Neuronal stem cell (in vitro differentiated cells): ENCODE measurements around the gene ANKMY1.

Source experiments
- DNase-seq: peaks from one replicate; pipeline ENCODE4 v3.0.0-alpha.2; 2013; ENCODE audit warnings: low spot score
- H2AFZ ChIP-seq: one replicate; pipeline ENCODE4 v1.6.1; 2013; ENCODE audit warnings: mild to moderate bottlenecking, low read length, inconsistent platforms
- H2AK5ac ChIP-seq: 2 replicates; pipeline ENCODE4 v1.6.1; 2013; ENCODE audit warnings: low read depth, mild to moderate bottlenecking, inconsistent platforms, low read length, moderate library complexity, mixed read lengths
- H2BK120ac ChIP-seq: 2 replicates; pipeline ENCODE4 v1.6.1; 2013; ENCODE audit warnings: low read depth, mild to moderate bottlenecking, inconsistent platforms, low read length, moderate library complexity, mixed read lengths
- H2BK12ac ChIP-seq: one replicate; pipeline ENCODE4 v1.6.1; 2013; ENCODE audit warnings: low read length, inconsistent platforms
- H2BK15ac ChIP-seq: 2 replicates; pipeline ENCODE4 v1.6.1; 2013; ENCODE audit warnings: mild to moderate bottlenecking, low read length, inconsistent platforms, mixed read lengths
- H2BK5ac ChIP-seq: one replicate; pipeline ENCODE4 v1.6.1; 2013; ENCODE audit warnings: inconsistent platforms, mild to moderate bottlenecking, low read length, moderate library complexity
- H3K14ac ChIP-seq: one replicate; pipeline ENCODE4 v1.6.1; 2013; ENCODE audit warnings: low read length, inconsistent platforms
- H3K18ac ChIP-seq: 2 replicates; pipeline ENCODE4 v1.6.1; 2013; ENCODE audit warnings: low read length, inconsistent platforms
- H3K23ac ChIP-seq: 2 replicates; pipeline ENCODE4 v1.6.1; 2013; ENCODE audit warnings: low read depth, mild to moderate bottlenecking, mixed read lengths, low read length, inconsistent platforms; ENCODE audit not compliant: poor library complexity
- H3K27ac ChIP-seq: replicated peaks from 3 replicates; pipeline ENCODE4 v1.5.1; 2013; ENCODE audit warnings: low read length, inconsistent platforms
- H3K27me3 ChIP-seq, 3 experiments: 2 replicates each; pipeline ENCODE4 v1.6.1; 2013; ENCODE audit warnings: low read length in 3 of 3, mild to moderate bottlenecking in 2 of 3, inconsistent platforms in 1 of 3, low read depth in 1 of 3, mixed read lengths in 1 of 3, moderate library complexity in 1 of 3; ENCODE audit not compliant: control insufficient read depth in 3 of 3, insufficient read depth in 3 of 3
- H3K36me3 ChIP-seq, 2 donors: replicated peaks in 1 of 2; 2 replicates each; pipeline ENCODE4 v1.6.1; 2013; ENCODE audit warnings: low read length in 2 of 2; ENCODE audit not compliant: control insufficient read depth in 2 of 2, insufficient read depth in 2 of 2
- H3K4ac ChIP-seq: 2 replicates; pipeline ENCODE4 v1.6.1; 2013; ENCODE audit warnings: inconsistent platforms, mild to moderate bottlenecking, low read length, moderate library complexity
- H3K4me1 ChIP-seq, 2 donors: 1 replicate in 1 of 2; 2 replicates in 1 of 2; pipeline ENCODE4 v1.6.1; 2013; ENCODE audit warnings: low read length in 2 of 2, low read depth in 1 of 2; ENCODE audit not compliant: control insufficient read depth in 2 of 2, insufficient read depth in 1 of 2
- H3K4me2 ChIP-seq: one replicate; pipeline ENCODE4 v1.6.1; 2013; ENCODE audit warnings: mild to moderate bottlenecking, low read length, inconsistent platforms; ENCODE audit not compliant: insufficient read depth, poor library complexity, severe bottlenecking
- H3K4me3 ChIP-seq, 2 donors: 2 replicates each; pipeline ENCODE4 v1.5.1; 2013; ENCODE audit warnings: low read length in 2 of 2, mild to moderate bottlenecking in 2 of 2, inconsistent platforms in 1 of 2, moderate library complexity in 1 of 2
- H3K79me1 ChIP-seq: one replicate; pipeline ENCODE4 v1.6.1; 2013; ENCODE audit warnings: low read depth, mild to moderate bottlenecking, inconsistent platforms, low read length, moderate library complexity
- H3K9ac ChIP-seq: one replicate; pipeline ENCODE4 v1.6.1; 2013; ENCODE audit warnings: mild to moderate bottlenecking, low read depth, low read length, inconsistent platforms; ENCODE audit not compliant: poor library complexity
- H3K9me3 ChIP-seq, 2 donors: replicated peaks in 1 of 2; 2 replicates each; pipeline versions ENCODE3 to v1.6.1; 2013; ENCODE audit warnings: low read length in 2 of 2, mild to moderate bottlenecking in 2 of 2, inconsistent platforms in 1 of 2, low read depth in 1 of 2, mixed read lengths in 1 of 2, moderate library complexity in 1 of 2; ENCODE audit not compliant: control insufficient read depth in 2 of 2, insufficient read depth in 1 of 2
- H4K8ac ChIP-seq: one replicate; pipeline ENCODE4 v1.6.1; 2013; ENCODE audit warnings: low read depth, mild to moderate bottlenecking, inconsistent platforms, low read length, moderate library complexity
- H4K91ac ChIP-seq: one replicate; pipeline ENCODE4 v1.6.1; 2013; ENCODE audit warnings: low read length, low read depth, mild to moderate bottlenecking, inconsistent platforms; ENCODE audit not compliant: poor library complexity
- WGBS, 2 donors: extraction: QIAGEN DNeasy Blood & Tissue Kit; methylation state at CpG; one replicate each; pipeline ENCODE4 v1.1.7; 2013; ENCODE audit warnings: missing lambda C conversion rate in 2 of 2, mixed read lengths in 1 of 2; ENCODE audit not compliant: insufficient read length in 2 of 2, insufficient replicate concordance in 1 of 2; ENCODE audit errors: extremely low coverage in 2 of 2; 5-methylcytosine and 5-hydroxymethylcytosine counted together

Gene ANKMY1

GRCh38 chr2:240502059-240502429 lies 55.7 kb downstream of the ANKMY1 start:
- Histone ChIP-seq H2AK5ac (no peak overlapping the region), H3K36me3 (peaks cover 0 to 39% of the 10 kb centered on the region in 2 donors), H2BK15ac (no peak overlapping the region), H3K18ac (no peak overlapping the region), H4K91ac (no peak overlapping the region), H2BK12ac (no peak overlapping the region), H3K4me2 (no peak overlapping the region), H3K9me3 (no peaks in the 10 kb centered on the region), H2BK120ac (no peak overlapping the region), H3K4ac (no peak overlapping the region), H3K4me3 (no peak overlapping the region), H3K27me3 (no peaks in the 10 kb centered on the region), H3K27ac (no peak overlapping the region), H4K8ac (no peak overlapping the region), H3K9ac (peak overlapping the region; percentile 30), H3K14ac (no peak overlapping the region), H3K23ac (no peak overlapping the region), H3K4me1 (no peaks in the 10 kb centered on the region), H2BK5ac (peak overlapping the region; percentile 71), H2AFZ (no peak overlapping the region), H3K79me1 (peaks cover 9% of the 10 kb centered on the region)
- WGBS, 2 donors = no CpG with 5 or more reads among the region's 5 CpGs
- no peak for DNase-seq

- Histone ChIP-seq H3K27me3 (no peaks in the 10 kb centered on the region), H3K4me2 (no peak overlapping the region), H2BK5ac (peak overlapping the region; percentile 71), H3K9me3 (no peaks in the 10 kb centered on the region), H3K4me1 (no peaks in the 10 kb centered on the region), H4K91ac (no peak overlapping the region), H4K8ac (no peak overlapping the region), H3K23ac (peak overlapping the region; percentile 95), H3K79me1 (peaks cover 9% of the 10 kb centered on the region), H2AFZ (no peak overlapping the region), H2AK5ac (peak overlapping the region; percentile 56), H2BK12ac (peak overlapping the region; percentile 58), H3K14ac (peak overlapping the region; percentile 89), H2BK120ac (no peak overlapping the region), H2BK15ac (peak overlapping the region; percentile 55), H3K4ac (no peak overlapping the region), H3K9ac (no peak overlapping the region), H3K18ac (no peak overlapping the region), H3K27ac (no peak overlapping the region), H3K36me3 (peaks cover 0 to 44% of the 10 kb centered on the region in 2 donors), H3K4me3 (no peak overlapping the region)
- no peak for DNase-seq
- no CpG with 5 or more reads among the region's 13 CpGs for WGBS, 2 donors
Observed at GRCh38 chr2:240501531-240501991, 56.2 kb downstream of the ANKMY1 start.

- Histone ChIP-seq H3K4ac (no peak overlapping the region), H3K4me3 (peak overlapping the region in 1 of 2 donors; percentile 63), H2BK15ac (peak overlapping the region; percentile 17), H2AK5ac (peak overlapping the region; percentile 35), H3K18ac (peak overlapping the region; percentile 8), H2BK120ac (no peak overlapping the region), H3K4me1 (no peaks in the 10 kb centered on the region), H4K8ac (peak overlapping the region; percentile 65), H3K27ac (no peak overlapping the region), H3K23ac (peak overlapping the region; percentile 95), H3K4me2 (no peak overlapping the region), H3K14ac (peak overlapping the region; percentile 89), H4K91ac (no peak overlapping the region), H2BK12ac (no peak overlapping the region), H3K79me1 (peaks cover 9% of the 10 kb centered on the region), H2AFZ (no peak overlapping the region), H3K9ac (peak overlapping the region; percentile 50), H2BK5ac (peak overlapping the region; percentile 24), H3K36me3 (peaks cover 0 to 49% of the 10 kb centered on the region in 2 donors), H3K27me3 (no peaks in the 10 kb centered on the region), H3K9me3 (no peaks in the 10 kb centered on the region)
- WGBS, 2 donors = no CpG with 5 or more reads among the region's 24 CpGs
- DNase-seq = no peak
Observed at GRCh38 chr2:240500561-240501423, 57.0 kb downstream of the ANKMY1 start.
